ENCODE results near the gene DZIP1L. TPM values are rescaled to one million over a fixed set of nuclear protein-coding genes. Genes with fewer than 3 reads are reported as not detected.

DZIP1L gene
- total RNA-seq, 1 donor from 2014 or later = 7.7 TPM

DNA sequence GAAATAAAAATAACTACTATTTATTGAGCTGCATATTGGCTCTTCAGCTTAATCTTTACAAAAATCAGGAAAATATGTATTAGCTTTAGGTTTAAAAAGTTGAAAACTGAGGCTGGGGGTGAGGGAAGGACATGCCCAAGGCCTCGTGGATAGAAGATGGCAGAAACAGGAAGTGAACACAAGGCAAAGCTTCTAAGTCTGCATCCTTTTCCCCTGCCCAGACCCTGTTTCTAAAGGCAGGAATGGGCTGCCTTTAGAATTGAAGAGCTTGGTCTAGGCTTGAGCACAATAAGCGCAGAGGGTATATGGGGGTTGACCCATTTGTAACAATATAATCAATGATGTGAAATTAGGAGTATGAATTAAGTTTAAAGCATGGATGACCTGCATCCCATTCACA lies 99.3 kb downstream of the DZIP1L start:
- H3K27ac Mint-ChIP-seq (ENCODE audit: unreplicated experiment) = no peak overlapping the region
- no peaks in the 10 kb centered on the region for H3K9me3 Mint-ChIP-seq (ENCODE audit: unreplicated experiment)
- DNase-seq (ENCODE audit: low spot score) = no peak
- H3K27me3 Mint-ChIP-seq (ENCODE audit: unreplicated experiment) = peaks cover 2% of the 10 kb centered on the region
- no peak overlapping the region for H3K4me3 Mint-ChIP-seq (ENCODE audit: unreplicated experiment)
- no peaks in the 10 kb centered on the region for H3K4me1 Mint-ChIP-seq (ENCODE audit: unreplicated experiment)
- no peak for TF ChIP-seq CTCF (IDR thresholded peaks at IDR 0.05; ENCODE audit: unreplicated experiment)
- peaks cover 3% of the 10 kb centered on the region for H3K36me3 Mint-ChIP-seq (ENCODE audit: low read depth, unreplicated experiment)

GRCh38 chr3:138012526-138012925 lies 102.9 kb downstream of the DZIP1L start:
- H3K36me3 Mint-ChIP-seq (ENCODE audit: low read depth, unreplicated experiment) = no peaks in the 10 kb centered on the region
- no peaks in the 10 kb centered on the region for H3K27me3 Mint-ChIP-seq (ENCODE audit: unreplicated experiment)

More at GRCh38 chr3:138012526-138012925, 102.9 kb downstream of the DZIP1L start:
- Mint-ChIP-seq H3K9me3 (ENCODE audit: unreplicated experiment) (no peaks in the 10 kb centered on the region), H3K4me3 (ENCODE audit: unreplicated experiment) (no peak overlapping the region), H3K27ac (ENCODE audit: unreplicated experiment) (no peak overlapping the region), H3K4me1 (ENCODE audit: unreplicated experiment) (no peaks in the 10 kb centered on the region)
- no peak for TF ChIP-seq CTCF (IDR thresholded peaks at IDR 0.05; ENCODE audit: unreplicated experiment)
- DNase-seq (ENCODE audit: low spot score) = no peak

Other genes with a start within 250 kb of the DZIP1L start
- not detected for gene CLDN18, start 105.4 kb downstream of the DZIP1L start, total RNA-seq (ENCODE audit: unreplicated experiment)
- gene A4GNT, start 16.8 kb upstream of the DZIP1L start, total RNA-seq (ENCODE audit: unreplicated experiment) = not detected
- 15.7 TPM for gene DBR1, start 59.3 kb upstream of the DZIP1L start, total RNA-seq (ENCODE audit: unreplicated experiment)
- 39.6 TPM for gene ARMC8, start 71.7 kb upstream of the DZIP1L start, total RNA-seq (ENCODE audit: unreplicated experiment)
- gene NME9, start 214.2 kb upstream of the DZIP1L start, total RNA-seq (ENCODE audit: unreplicated experiment) = not detected
- 5.9 TPM for gene MRAS, start 233.0 kb upstream of the DZIP1L start, total RNA-seq (ENCODE audit: unreplicated experiment)